NCI-H1694 treated with DMSO at 0.1 percent for 48 hours (cell line): Measurements from ENCODE around the gene MOGAT2.

Experiments used
- DNase-seq: peaks from one replicate; lab custom pipeline; 2025; lab: John Stamatoyannopoulos, UW

The MOGAT2 gene

DNA sequence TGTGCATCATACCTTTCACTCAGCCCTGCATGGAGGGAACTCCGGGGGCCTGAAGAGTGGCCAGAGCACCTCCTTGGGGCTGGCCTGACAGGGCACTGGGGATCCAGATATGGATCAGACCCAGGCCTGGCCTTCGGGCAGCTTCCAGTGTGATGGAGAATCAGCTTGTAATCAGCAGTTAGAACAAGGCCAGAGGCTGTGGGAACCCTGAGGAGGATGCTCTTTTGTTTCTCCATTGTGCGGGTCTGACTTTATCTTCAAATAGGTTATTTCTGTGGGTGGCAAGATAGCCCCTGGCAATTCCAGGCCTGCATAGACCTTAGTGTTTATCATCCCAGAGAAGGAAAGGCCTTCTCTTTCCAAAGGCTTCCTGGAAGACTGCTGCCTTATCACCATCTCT is 63.2 kb downstream of the MOGAT2 start:
- no peak for DNase-seq

DNA sequence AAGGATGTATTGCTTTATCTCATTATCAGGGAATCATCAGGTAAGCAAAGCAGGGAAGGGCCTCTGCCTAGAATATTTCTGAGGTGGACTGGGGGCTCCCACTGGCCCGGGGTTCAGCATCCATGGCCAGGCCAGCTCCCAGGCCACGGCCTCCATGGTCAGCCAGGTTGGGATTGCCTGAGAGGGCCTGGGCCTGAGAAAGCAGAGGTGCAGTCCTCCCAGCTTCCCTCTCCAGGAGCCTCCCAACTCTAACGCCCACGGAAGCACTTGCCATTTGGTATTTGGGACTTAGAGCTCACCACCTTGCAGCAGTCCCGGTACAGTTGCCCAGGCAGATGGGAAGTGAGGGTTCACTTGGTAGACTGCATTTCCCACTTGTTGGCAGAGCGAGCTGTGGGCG is 63.7 kb downstream of the MOGAT2 start:
- no peak for DNase-seq

DNA sequence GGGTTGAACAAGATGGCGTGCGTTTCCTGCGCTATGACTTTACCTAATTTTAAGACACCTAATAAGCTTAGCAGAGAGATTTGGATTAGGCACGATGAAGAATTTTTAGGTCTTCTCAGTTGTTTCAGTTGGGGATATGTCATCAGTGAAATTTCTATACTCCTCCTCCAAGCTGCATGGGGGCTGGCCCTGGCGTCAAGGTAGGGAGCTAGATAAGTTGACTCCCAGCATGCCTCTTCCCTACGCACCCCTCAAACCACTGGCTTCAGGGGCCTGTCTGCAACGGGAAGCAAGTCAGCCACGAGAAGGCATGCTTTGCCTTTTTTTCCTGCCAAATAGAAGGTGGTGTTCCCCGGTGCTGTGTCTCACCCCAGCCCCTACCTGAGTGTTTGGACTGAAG is 64.2 kb downstream of the MOGAT2 start:
- no peak for DNase-seq
